Mucosa of stomach (tissue), 1 donor: ENCODE data around the gene CACNA2D2.

Source experiments
- H3K27me3 ChIP-seq: one replicate; pipeline ENCODE4 v1.7.0; 2013; ENCODE audit warnings: mild to moderate bottlenecking, low read length; ENCODE audit not compliant: control insufficient read depth, insufficient read depth
- H3K36me3 ChIP-seq: one replicate; pipeline ENCODE4 v1.7.0; 2013; ENCODE audit warnings: low read length; ENCODE audit not compliant: control insufficient read depth, insufficient read depth
- H3K4me1 ChIP-seq: one replicate; pipeline ENCODE4 v1.7.0; 2013; ENCODE audit warnings: mild to moderate bottlenecking, low read length; ENCODE audit not compliant: control insufficient read depth, insufficient read depth
- H3K4me3 ChIP-seq: one replicate; pipeline ENCODE4 v1.7.0; 2013; ENCODE audit warnings: low read length
- H3K9ac ChIP-seq: one replicate; pipeline ENCODE4 v1.7.0; 2013; ENCODE audit warnings: mild to moderate bottlenecking, low read length, moderate library complexity
- H3K9me3 ChIP-seq: one replicate; pipeline ENCODE4 v1.7.0; 2013; ENCODE audit warnings: mild to moderate bottlenecking, low read length, moderate library complexity; ENCODE audit not compliant: control insufficient read depth
- donor health status: Pancreatic carcinoma.

The CACNA2D2 gene

DNA sequence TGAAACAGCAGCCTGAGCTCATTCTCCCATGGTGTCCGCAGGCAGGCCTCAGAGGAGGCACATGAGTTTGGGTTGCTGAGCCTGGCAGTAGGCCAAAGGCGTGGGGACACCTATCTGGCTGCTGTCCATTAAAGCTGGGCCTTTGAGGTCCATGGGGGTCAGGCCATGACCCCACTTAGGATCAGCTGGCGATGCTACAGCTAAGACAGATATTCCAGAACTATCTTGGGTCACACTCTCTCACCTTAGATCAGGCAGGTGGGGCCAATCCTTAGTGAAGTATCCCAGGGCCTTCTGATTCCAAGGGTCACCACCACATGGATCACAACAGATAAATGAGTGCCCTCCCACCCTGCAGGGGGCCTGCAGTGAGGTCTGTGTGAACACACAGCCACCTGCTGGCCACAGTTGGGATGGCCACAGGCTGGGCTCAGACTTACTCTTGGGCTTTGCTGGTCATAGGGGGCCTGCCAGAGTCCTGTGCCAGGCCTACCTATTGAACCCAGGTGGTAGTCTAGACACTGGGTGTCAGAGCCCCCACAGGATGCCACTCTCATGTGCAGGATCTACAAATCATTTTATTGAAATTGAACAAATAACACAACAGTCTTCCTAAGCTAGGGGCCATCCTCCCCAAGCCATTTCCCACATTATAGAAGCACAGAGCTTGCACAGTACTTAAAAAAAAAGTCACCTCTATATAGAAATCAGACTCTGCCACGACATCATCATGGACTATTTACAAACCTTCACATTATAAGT, 178.9 kb downstream of the CACNA2D2 start:
- H3K9me3 ChIP-seq = no peaks in the 10 kb centered on the region
- peaks cover 46% of the 10 kb centered on the region for H3K4me1 ChIP-seq
- no peaks in the 10 kb centered on the region for H3K27me3 ChIP-seq
- no peak overlapping the region for H3K4me3 ChIP-seq
- no peaks in the 10 kb centered on the region for H3K36me3 ChIP-seq
- H3K9ac ChIP-seq = no peak overlapping the region

DNA sequence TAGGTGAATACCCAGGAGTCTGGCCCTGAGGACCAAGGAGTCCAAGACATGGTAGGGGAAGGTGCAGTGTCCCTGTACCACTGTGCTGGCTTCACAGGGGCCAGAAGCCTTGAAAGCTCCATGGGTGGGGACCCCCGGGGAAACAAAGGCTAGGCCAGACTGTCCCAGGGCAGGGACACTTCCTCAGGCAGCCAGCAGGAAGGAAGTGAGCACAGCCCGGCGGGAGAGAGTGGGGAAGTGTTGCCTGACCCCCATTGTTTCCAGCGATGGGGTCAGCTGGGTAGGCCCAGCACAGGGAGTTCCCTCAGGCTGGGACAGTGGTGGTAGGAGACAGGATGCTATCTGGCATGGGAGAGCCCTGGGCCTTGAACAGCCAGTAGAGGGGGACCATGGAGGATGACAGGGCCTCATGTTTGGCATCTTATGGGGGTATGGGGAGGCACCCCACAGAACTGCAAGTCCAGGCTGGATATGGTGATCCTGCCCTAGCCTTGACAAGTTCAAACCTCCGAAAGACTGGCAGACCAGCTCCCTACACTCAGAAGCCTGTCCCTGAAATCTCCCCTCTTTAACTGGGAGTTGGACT, 179.7 kb downstream of the CACNA2D2 start:
- H3K9ac ChIP-seq = no peak overlapping the region
- H3K4me1 ChIP-seq = peaks cover 53% of the 10 kb centered on the region

DNA sequence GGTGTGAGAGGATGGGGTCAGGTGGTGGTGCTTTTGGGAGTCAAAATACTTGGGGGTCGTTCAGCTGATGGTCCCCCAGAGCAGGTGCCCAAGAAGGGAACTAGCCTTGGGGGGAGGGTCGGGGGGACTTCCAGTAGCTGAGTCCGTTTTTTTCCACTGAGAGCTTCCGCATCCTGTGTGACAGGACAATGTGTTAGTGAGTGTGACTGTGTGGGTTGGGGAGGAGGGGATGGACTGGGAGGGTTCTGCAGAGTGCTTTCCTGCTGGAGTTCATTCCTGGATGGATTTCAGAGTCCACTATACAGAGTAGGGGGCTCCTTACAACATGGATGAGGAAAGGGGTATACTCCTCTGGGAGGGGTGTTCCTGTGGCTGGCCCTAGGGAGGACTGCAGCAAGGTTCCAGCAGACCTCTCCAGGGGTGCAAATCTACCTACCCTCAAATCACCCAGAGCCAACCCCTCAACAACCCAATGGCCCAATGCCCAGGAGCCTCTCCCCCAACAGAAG, 180.3 kb downstream of the CACNA2D2 start:
- Histone ChIP-seq H3K9me3 (no peaks in the 10 kb centered on the region), H3K9ac (peak overlapping the region; percentile 92), H3K27me3 (no peaks in the 10 kb centered on the region), H3K4me3 (no peak overlapping the region), H3K36me3 (peaks cover 4% of the 10 kb centered on the region), H3K4me1 (peaks cover 55% of the 10 kb centered on the region)

More for the DNA sequence above, 179.7 kb downstream of the CACNA2D2 start:
- no peaks in the 10 kb centered on the region for H3K36me3 ChIP-seq
- H3K9me3 ChIP-seq = no peaks in the 10 kb centered on the region
- H3K27me3 ChIP-seq = no peaks in the 10 kb centered on the region
- no peak overlapping the region for H3K4me3 ChIP-seq

DNA sequence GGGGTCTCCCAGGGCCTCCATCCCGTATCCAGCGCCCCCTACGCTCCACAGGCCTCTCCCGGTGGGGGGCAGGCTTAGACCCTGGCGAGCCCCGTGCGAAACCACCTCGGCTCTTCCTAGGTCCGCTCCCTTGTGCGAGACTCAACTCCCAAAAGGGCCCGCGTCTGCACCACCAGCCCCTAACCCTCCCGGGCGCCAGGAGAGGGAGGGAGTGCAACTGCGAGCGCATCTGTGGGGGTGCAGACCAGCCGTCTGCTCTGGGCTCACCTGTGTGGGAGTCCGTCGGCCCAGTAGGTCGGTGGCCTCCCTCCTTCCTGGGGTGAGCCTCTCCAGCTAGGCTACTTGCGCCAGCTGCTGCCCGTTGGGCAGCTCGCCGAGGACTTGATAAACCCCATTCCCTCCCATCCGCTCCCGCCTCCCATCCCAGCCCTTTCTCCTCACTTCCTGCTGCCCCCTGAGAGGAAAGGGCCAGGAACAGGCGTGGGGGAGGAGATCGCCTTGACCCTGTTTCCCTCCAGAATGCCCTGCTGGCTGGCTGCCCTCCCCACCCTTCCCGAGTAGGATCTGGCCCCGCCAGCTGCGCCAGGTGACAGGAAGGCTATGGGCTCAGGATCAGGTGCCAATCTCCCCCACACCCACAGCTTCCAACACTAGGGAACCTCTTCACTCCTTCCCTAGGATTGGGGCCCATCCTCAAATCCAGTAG, 180.9 kb downstream of the CACNA2D2 start, which contains the start of gene HYAL2:
Gene HYAL2, minus strand, starts transcription at position 360 of the 706 bp plus-strand sequence. CDS start 2,256 bp downstream, outside the sequence.
- H3K4me1 ChIP-seq = peaks cover 60% of the 10 kb centered on the region
- peak within 1 kb of the TSS; percentile 62 for H3K4me3 ChIP-seq
- peak within 1 kb of the TSS; percentile 92 for H3K9ac ChIP-seq
- peaks cover 7% of the 10 kb centered on the region for H3K36me3 ChIP-seq
- no peaks in the 10 kb centered on the region for H3K27me3 ChIP-seq
- no peaks in the 10 kb centered on the region for H3K9me3 ChIP-seq

DNA sequence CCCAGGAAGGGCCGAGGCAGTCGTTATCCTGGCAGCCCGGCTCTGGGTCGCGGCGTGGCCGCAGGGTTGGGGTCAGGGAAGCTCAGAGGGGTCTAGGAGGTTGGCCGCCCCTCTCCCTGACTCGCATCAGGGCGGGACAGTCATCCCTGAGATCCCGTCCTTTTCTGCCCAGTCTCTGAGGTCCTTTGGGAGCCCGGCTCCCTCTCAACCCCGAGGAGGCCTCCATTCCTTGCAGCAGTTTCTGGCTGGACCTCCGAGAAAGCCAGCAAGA, 181.4 kb downstream of the CACNA2D2 start:
- Histone ChIP-seq H3K9ac (peak overlapping the region; percentile 92), H3K36me3 (peaks cover 7% of the 10 kb centered on the region), H3K4me1 (peaks cover 60% of the 10 kb centered on the region), H3K27me3 (no peaks in the 10 kb centered on the region), H3K9me3 (no peaks in the 10 kb centered on the region), H3K4me3 (peak overlapping the region; percentile 62)

DNA sequence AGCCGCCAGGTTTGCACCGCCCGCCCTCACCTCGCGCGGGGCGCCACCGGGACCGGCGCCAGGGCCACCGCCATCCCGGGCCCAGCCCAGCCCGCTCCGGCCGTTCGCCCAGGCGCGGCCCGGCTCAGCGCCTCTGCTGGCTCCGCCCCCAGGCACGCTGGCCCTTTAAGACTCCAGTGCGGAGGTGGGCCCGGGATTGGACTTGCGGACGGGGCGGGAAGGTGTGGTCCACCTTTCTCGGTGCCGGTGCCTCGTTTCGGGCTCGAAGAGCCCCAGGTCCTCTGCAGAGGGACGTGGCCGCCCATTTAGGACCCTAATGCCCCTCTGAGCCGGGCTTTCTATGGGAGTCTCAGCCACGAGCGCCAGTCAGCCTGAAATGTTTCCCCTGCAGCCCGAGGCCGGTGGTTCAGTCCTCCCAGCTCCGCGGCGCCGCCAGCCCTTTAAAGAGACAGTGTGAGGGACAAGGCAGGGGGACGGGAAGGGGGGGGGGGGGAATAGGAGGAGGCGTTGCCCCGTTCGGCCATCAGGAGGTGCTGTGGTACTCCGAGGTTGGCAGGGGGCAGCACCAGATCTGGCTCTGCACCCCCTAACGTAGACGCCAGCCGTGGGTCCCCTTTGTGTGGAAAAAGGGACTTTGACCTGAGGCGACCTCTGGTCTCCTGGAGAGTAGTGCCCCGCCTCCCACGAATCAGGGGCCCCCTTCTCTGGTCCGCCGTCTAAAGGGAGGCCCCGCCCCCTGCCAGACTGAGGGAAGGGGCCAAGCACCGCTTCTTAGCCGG, 181.9 kb downstream of the CACNA2D2 start:
- peaks cover 61% of the 10 kb centered on the region for H3K4me1 ChIP-seq

DNA sequence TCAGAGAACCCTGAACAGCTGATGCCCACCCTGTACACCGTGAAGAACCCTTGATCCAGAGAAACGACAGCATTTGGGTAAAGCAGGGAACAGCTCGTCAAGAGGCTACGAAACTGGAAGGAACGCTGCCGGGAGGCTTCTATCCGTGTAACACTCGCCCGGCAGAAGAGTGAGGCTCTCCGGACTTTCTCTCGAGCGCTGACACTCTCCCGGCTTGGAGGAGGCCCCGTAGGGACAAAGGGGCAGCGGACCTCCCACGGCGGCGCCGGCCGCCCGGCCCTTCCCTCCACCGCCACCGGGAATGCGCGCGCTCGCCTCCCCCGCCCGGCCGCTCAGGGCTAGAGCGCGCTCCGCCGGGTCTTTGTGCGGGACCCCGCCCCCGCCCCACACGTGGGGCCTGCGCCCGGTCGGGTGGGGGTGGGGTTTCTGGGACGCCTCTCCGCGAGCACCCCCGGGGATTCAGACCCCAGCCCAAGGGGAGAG, 182.5 kb downstream of the CACNA2D2 start:
- peak overlapping the region; percentile 92 for H3K9ac ChIP-seq
- peaks cover 7% of the 10 kb centered on the region for H3K36me3 ChIP-seq
- peak overlapping the region; percentile 62 for H3K4me3 ChIP-seq
- peaks cover 67% of the 10 kb centered on the region for H3K4me1 ChIP-seq
- H3K27me3 ChIP-seq = no peaks in the 10 kb centered on the region
- H3K9me3 ChIP-seq = no peaks in the 10 kb centered on the region

More for the DNA sequence above, 181.9 kb downstream of the CACNA2D2 start:
- peak overlapping the region; percentile 92 for H3K9ac ChIP-seq
- peak overlapping the region; percentile 62 for H3K4me3 ChIP-seq
- no peaks in the 10 kb centered on the region for H3K27me3 ChIP-seq
- H3K9me3 ChIP-seq = no peaks in the 10 kb centered on the region
- peaks cover 7% of the 10 kb centered on the region for H3K36me3 ChIP-seq

DNA sequence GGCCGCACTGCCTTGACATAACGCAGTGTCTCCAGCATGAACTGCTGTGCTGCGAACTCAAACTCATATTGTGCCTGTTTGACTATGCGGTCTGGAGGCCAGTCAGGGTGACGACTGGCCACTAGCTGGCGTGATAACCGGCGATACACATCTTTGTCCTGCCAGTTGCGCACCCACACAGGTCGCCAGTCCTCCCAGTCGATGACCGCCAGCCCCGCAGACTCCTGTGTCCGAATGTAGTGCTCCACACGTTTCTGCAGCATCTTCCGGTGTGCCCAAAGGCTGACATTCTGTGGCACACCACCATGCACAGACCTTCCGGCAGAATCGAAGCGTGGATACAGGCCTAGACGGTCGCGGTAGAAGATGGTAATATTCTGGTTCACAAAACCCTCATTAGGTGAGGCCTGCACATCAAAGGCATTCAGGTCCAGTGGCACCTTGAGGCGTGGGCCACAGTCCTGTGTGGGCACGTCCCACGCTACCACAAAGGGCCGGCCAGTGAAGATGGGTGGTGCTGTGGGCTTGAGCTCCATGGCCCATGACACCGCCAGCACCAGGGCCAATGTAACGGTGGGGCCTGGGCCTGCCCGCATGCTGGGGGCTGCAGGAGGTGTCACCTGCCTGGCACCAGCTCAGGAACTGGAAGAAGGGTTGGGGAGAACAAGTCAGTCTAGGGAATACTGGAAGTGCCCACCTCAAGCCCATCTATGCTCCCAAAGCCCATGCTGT, 183.4 kb downstream of the CACNA2D2 start:
- Histone ChIP-seq H3K9me3 (no peaks in the 10 kb centered on the region), H3K4me3 (peak overlapping the region; percentile 62), H3K4me1 (peaks cover 76% of the 10 kb centered on the region), H3K27me3 (no peaks in the 10 kb centered on the region), H3K36me3 (peaks cover 13% of the 10 kb centered on the region), H3K9ac (peak overlapping the region; percentile 92)

DNA sequence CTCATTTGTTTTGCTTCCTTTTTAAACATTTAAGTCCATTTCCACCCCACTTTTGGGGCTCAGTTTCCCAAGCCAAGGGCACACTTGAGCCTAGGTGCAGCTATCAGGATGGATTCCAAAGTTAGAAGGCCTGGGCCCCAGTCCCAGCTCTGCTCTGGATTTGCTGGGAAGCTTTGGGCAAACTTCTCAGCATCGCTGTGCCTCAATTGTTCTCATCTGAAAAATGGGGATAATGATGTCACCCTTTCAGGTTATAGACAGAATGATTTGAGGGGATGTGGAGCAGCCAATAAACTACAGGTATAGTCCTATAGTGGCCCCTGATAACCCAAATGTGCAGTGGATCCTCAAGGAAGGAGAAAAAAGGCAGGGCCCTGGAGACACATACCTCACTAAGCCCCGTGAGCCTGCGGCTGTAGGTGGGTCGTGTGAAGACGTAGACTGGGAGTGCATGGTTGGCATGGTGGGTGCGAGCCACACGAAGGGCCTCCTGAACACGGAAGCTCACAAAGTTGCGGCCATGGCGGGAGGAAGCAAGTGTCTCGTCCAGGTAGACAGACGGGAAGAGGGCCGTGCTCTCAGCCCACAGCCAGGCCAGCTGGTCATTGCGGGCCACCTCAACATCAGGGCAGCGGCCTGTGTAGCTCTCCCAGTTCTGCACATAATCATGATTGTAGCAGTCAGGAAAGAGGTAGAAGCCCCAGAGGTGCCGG, 184.1 kb downstream of the CACNA2D2 start:
- Histone ChIP-seq H3K36me3 (peaks cover 14% of the 10 kb centered on the region), H3K4me1 (peaks cover 81% of the 10 kb centered on the region), H3K9me3 (no peaks in the 10 kb centered on the region), H3K4me3 (no peak overlapping the region), H3K9ac (no peak overlapping the region), H3K27me3 (no peaks in the 10 kb centered on the region)

DNA sequence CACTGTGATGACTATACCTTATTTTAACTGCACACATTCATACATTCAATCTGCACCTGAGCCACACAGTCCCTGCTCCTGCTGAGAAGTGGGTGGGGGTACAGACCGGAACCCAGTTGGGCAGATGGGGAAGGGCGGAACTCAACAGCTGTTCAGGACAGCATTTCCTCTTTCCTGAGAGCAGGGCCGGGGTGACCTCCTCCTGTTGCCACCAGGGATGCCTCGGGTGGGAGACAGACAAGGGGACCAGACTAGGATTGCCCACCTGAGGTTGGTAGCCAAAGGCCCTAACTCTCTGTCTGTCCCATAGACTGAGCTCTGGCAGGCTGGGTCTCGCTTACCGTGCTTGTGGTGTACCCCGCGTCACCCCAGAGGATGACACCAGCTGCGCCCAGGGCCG, 184.8 kb downstream of the CACNA2D2 start:
- H3K4me3 ChIP-seq = no peak overlapping the region
- H3K36me3 ChIP-seq = peaks cover 14% of the 10 kb centered on the region
- peaks cover 84% of the 10 kb centered on the region for H3K4me1 ChIP-seq
- no peaks in the 10 kb centered on the region for H3K27me3 ChIP-seq
- peak overlapping the region; percentile 64 for H3K9ac ChIP-seq
- no peaks in the 10 kb centered on the region for H3K9me3 ChIP-seq
